Measurements from ENCODE around the gene DGUOK.

The DGUOK gene

DNA sequence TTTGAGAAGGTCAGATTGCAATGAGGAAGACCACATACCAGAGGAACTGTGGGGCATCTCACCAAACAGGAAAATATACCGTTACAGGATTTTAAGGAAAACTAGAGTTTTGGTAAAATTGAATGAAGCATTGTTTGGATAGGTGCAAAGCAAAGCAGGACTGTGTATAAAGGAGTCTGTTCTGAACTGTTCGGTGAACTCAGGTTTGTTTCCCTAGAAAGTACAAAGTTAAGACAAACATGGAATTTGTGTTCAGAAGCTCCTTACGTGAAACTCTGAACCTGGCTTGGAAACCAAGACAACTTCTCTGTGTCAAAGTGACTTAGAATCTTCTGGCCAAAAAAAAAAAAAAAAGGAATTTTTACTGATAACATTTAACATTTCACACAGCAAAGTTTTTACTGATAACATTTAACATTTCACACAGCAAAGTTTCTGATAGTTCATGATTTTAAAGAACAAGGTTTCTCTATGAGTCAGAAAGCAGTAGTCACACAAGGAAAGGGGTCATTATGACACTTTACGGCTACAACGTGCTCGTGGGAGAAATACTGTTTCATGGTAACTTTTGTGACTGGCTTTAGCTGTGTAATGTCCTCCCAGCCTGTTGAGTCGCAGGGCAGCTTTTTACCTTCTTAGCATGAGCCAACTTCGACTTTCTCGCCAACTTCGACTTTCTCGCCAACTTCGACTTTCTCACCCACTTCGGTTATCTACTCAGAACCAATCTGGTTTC lies 36.9 kb downstream of the DGUOK start:
- peak; percentile 14 to 17 for DNase-seq

DNA sequence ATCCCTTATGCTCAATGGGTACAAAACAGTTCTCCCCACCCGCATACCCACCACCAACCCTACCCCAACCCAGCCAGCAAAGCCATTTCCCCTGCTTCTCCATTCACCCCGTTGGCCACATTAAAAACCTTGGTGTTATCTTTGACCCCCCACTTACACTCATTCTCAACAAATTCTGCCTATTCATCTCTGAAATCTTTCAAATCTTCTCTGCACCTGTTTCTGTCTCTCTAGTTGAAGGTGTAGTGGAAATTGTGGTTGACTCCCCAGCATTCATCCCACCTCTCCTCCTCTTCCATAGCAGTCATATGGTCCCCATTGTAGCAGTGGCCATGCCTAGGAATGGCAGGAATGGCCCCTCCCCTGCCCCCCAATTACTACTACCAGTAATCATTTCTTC lies 37.5 kb downstream of the DGUOK start:
- TF ChIP-seq POLR2A (IDR thresholded peaks at IDR 0.05; ENCODE audit: low read length) (no peak), GATA1 (IDR thresholded peaks at IDR 0.05; ENCODE audit: low read depth, low read length) (no peak)
- DNase-seq = peak in 1 of 2 experiments; percentile 12

More for the DNA sequence above, 36.9 kb downstream of the DGUOK start:
- TF ChIP-seq GATA1 (IDR thresholded peaks at IDR 0.05; ENCODE audit: low read depth, low read length) = no peak
- no peak for TF ChIP-seq POLR2A (IDR thresholded peaks at IDR 0.05; ENCODE audit: low read length)

DNA sequence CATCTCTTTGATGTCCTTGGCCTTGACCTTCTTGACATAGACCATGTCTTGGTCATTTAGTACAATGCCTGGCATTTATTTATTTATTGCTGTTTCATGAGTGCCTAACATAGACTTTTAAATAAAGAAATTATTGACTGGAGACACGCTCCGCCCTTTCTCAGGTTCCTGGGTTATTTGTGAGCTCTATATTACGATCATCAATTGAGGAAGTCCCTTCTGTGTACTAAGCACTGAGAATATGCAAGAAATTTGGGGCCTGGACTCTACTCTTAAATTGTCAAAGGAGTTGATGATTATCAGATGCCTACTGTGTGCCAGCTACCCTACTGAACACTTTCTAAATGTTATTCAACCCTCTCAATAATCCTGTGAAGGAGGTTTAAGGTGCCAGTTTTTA lies 38.4 kb downstream of the DGUOK start:
- no peak for DNase-seq
- TF ChIP-seq POLR2A (IDR thresholded peaks at IDR 0.05; ENCODE audit: low read length) = no peak
- no peak for TF ChIP-seq GATA1 (IDR thresholded peaks at IDR 0.05; ENCODE audit: low read depth, low read length)

DNA sequence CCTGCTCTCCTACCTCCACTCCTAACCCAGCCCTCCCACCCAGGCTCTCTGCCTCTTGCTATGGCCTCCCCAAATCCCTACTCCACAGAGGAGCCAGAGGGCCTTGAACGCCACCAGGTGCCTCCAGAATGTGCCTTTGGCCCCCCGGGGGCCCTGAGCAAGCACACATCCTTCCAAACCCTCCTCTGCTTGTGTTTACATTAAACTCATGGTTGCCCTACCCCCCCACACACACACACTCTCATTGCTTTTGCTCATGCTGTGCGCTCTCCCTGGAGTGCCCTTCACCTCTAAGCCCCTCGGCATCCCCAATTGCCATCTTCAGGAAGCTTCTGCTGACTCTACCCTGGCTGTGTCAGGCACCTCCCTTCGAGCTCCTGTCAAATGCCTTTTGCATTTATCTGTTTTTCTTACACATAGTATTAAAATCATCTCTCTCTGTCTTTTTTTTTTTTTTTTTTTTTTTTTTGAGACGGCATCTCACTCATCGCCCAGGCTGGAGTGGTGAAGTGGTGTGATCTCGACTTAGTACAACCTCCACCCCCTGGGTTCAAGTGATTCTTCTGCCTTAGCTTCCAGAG lies 41.8 kb downstream of the DGUOK start:
- no peak for TF ChIP-seq GATA1 (IDR thresholded peaks at IDR 0.05; ENCODE audit: low read depth, low read length)
- TF ChIP-seq POLR2A (IDR thresholded peaks at IDR 0.05; ENCODE audit: low read length) = no peak
- no peak for DNase-seq

DNA sequence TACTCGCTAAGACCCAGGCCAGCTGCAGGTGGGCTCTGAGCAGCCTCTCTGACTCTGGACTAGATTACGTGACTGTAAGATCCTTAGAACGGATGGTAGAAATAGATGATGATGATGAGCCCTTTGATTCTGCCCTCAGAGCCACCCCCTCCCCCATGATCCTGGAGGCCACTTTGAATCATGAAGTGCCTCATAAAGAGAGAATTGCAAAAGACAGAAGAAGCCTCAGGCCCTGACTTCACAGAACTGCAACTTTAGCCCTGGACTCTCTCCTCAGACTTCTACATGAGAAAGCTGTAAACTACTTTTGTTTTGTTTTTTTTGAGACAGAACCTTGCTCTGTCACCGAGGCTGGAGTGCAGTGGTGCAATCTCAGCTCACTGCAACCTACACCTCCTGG lies 42.7 kb downstream of the DGUOK start:
- no peak for DNase-seq
- no peak for TF ChIP-seq POLR2A (IDR thresholded peaks at IDR 0.05; ENCODE audit: low read length)
- no peak for TF ChIP-seq GATA1 (IDR thresholded peaks at IDR 0.05; ENCODE audit: low read depth, low read length)

DNA sequence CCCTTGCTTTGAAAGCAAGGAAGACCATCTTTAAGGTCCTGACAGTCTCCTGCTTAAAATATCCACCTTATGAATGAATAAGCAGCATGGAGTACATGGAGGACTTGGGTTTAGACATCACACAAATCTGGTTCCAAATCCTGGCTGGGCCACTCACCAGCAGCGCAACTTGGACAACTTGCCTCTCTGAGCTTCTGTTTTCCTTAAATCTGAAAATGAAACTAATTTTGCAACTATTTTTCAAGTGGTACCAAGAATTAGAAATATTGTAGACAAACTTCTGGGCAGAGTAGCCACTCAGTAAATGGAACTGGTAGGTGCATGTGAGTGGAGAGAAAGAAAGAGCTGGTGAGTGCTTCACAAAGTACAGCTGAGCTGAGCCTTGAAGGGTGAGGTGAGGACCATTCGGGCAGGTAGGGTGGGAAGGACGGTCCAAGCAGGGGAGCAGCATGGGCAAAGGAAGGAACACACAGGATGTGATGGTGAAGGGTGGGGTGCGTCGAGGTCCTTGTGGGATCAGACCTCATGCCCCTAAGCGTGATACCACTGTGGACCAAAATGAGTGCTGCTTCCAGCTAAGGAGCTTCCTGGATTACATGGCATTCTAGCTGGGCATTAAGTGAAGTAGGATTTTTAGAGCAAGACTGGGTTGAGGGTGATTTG lies 43.6 kb downstream of the DGUOK start:
- DNase-seq = no peak
- TF ChIP-seq POLR2A (IDR thresholded peaks at IDR 0.05; ENCODE audit: low read length) (no peak), GATA1 (IDR thresholded peaks at IDR 0.05; ENCODE audit: low read depth, low read length) (no peak)

DNA sequence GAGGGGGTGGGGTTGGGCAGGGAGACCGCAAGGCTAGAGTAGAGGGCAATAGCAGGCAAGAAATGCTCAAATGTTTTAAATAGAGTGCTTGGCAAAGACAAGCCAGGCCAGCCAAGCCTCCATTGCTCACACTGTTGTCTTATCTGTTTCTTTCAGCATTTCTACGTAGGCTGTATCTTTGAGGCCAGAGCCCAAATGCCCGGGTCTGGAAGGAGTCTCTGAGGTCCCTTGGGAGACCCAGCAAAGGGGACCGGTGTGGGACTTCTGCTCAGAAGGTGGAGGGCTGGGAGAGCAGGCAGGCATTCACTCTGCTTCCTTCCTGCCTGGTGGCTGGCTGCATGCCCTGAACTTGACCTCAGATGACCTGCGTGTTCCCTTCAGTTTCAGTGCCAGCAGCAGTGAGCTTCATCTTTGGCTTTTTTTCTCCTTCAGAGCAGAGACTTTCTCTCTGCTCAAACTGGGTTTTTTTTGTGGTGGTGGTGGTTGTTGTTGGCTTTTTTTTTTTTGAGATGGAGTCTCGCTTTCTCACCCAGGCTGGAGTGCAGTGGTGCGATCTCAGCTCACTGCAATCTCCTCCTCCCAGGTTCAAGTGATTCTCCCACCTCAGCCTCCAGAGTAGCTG lies 44.3 kb downstream of the DGUOK start:
- peak; percentile 92 to 93 for DNase-seq
- TF ChIP-seq GATA1 (IDR thresholded peaks at IDR 0.05; ENCODE audit: low read depth, low read length) (peak; percentile 58), POLR2A (IDR thresholded peaks at IDR 0.05; ENCODE audit: low read length) (peak; percentile 32)

DNA sequence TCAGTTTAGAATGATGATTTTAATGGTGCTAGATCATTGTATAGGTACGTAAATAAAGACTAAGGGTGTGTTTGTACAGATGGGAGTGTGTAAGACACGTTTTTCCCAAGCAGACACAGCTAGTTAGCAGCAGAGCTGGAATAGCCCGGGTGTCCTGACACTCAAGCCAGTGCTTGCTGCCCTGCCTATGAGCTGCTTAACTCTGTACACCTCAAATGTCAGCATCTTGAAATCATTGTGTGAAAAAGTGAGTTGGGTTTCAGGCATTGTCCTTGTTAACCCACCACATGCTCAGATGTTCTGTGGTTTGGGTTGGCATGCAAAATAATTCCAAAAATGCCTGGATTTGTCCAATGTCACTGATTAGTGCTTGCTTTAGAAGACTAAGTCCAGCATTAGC lies 45.0 kb downstream of the DGUOK start:
- no peak for DNase-seq
- TF ChIP-seq POLR2A (IDR thresholded peaks at IDR 0.05; ENCODE audit: low read length) (no peak), GATA1 (IDR thresholded peaks at IDR 0.05; ENCODE audit: low read depth, low read length) (no peak)

DNA sequence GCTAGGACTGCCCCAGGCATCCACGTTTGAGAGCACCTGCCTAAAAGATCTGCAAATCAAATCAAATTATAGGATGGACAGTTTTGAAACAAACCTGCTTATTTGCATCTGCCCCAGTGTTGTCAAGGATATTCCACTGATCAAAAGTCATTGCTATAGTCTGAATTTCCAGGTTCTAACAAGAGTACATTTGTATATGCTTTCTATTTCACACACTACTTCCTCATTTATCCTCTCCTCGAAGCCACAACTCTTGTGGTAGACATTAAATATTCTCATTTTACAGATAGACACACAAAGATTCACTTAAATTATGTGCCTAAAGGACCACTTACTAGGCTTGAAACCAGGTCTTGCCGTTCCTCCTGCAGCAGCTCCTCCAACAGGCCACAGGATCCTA lies 46.2 kb downstream of the DGUOK start:
- no peak for TF ChIP-seq POLR2A (IDR thresholded peaks at IDR 0.05; ENCODE audit: low read length)
- TF ChIP-seq GATA1 (IDR thresholded peaks at IDR 0.05; ENCODE audit: low read depth, low read length) = no peak
- DNase-seq = no peak

DNA sequence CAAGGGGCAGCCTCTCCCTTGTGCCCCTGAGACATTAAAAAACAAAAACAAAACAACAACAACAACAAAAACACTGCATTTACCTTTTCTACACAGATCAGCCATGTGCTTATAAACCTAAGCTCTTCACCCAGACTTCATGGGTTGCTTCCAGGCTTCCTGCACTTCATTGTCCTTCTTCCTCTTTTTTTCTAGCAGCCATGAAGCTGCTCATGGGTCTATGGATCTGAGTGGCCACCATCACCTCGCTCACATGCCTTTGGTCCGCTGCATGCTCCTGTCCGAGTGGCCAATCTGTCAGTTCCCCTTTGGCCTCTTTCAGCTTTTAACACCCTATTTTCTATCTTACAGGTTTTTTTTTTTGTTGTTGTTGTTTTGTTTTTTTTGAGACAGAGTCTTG lies 49.1 kb downstream of the DGUOK start:
- no peak for DNase-seq
- TF ChIP-seq GATA1 (IDR thresholded peaks at IDR 0.05; ENCODE audit: low read depth, low read length) = no peak
- TF ChIP-seq POLR2A (IDR thresholded peaks at IDR 0.05; ENCODE audit: low read length) = no peak

DNA sequence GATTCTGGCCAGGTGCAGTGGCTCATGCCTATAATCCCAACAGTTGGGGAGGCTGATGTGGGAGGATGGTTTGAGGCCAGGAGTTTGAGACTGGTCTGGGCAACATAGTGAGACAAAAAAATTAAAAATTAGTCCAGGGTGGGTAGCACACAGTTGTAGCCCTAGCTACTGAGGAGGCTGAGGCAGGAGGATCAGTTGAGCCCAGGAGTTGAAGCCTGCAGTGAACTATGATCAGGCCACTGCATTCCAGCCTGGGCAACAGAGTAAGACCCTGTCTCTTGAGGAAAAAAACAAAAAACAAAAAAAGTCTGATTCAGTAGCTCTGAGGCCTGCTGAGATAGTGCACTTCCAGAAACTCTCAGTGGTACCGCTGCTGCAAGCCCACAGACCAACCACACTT lies 50.1 kb downstream of the DGUOK start:
- no peak for TF ChIP-seq POLR2A (IDR thresholded peaks at IDR 0.05; ENCODE audit: low read length)
- no peak for TF ChIP-seq GATA1 (IDR thresholded peaks at IDR 0.05; ENCODE audit: low read depth, low read length)

DNA sequence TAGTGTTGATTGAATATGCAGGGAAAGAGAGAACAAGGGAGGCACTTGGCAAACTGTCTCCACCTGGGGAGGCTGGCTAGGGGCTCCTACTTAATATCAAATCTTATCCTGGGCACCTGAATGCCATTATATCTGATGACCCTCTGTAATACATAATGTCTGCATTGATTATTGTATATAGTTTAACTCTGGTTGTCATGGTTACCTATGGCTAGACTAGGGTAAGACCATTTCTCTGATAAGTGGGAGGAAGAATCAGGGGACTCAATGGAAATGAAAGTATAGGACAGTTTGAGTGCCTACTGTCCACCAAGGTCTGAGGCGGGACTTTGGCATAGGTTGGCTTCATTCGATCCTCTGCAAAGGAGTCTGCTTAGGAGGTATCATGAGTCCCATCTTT lies 50.8 kb downstream of the DGUOK start:
- TF ChIP-seq GATA1 (IDR thresholded peaks at IDR 0.05; ENCODE audit: low read depth, low read length) (no peak), POLR2A (IDR thresholded peaks at IDR 0.05; ENCODE audit: low read length) (no peak)
- DNase-seq = no peak

More for the DNA sequence above, 50.1 kb downstream of the DGUOK start:
- no peak for DNase-seq

DNA sequence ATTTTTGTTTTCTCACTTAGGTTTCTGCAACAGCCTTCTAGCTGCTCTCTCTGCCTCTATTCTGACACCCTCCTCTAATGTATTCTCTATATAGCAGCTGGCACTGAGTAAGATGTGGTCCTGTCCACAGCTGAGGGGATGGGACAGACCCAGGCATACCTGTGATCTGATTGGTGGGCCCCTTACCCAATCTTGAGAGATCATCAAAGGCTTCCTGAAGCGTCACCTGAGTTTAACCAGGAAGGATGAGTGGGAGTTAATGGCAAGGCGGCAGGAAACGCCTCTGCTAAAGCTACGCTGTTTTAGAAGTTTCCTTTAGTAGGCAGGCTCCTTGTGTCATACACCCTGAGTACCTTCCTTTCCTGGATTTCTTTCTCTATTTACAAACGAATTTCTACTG lies 52.3 kb downstream of the DGUOK start:
- DNase-seq = no peak
- TF ChIP-seq GATA1 (IDR thresholded peaks at IDR 0.05; ENCODE audit: low read depth, low read length) (no peak), POLR2A (IDR thresholded peaks at IDR 0.05; ENCODE audit: low read length) (no peak)

DNA sequence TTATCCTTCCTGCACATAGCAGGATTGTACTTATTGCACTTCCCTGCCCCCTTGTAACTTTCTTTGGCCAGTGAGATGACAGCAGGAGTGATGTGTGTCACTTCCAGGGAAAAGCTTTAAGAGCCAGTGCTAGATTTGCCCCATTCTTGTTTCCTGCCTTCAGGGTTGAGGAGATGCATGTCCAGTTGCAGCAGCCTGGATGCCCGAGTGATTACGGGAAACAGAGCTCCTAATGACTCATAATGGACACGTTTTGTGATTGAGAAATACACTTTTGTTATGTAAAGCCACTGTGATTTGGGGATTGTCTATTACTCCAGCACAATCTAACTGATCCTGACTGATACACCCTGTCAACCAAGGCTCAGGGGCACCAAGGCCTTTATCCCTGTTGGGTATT lies 53.0 kb downstream of the DGUOK start:
- DNase-seq = no peak
- TF ChIP-seq GATA1 (IDR thresholded peaks at IDR 0.05; ENCODE audit: low read depth, low read length) (no peak), POLR2A (IDR thresholded peaks at IDR 0.05; ENCODE audit: low read length) (no peak)
